T-cell (primary cell): ENCODE data around the gene PF4V1. TPM values are rescaled to one million over a fixed set of nuclear protein-coding genes. Genes with fewer than 3 reads are reported as not detected.

Experiments
- ATAC-seq, 4 experiments: fragments of 200-7000 bp in 3 of 4; fragments of 150-1000 bp in 1 of 4; cut with Tn5 transposase; replicated peaks in 1 of 4; 1 replicate in 3 of 4; 2 replicates in 1 of 4; pipeline ENCODE4 v1.10.0; 2021; ENCODE audit warnings: moderate library complexity in 3 of 4, mild to moderate bottlenecking in 2 of 4, moderate number of reproducible peaks in 1 of 4
- CTCF ChIA-PET, 2 donors: fragments of 300-600 bp; sonication (Branson Sonifier 250); formaldehyde crosslinking; loops; one replicate each; lab custom pipeline; 2022; ENCODE audit warnings: antibody characterized with exemption in 2 of 2; lab: Charles Lee
- POLR2A ChIA-PET, 2 donors: fragments of 300-600 bp; sonication (Branson Sonifier 250); formaldehyde crosslinking; loops; one replicate each; lab custom pipeline; 2022; ENCODE audit warnings: antibody characterized with exemption in 2 of 2; lab: Charles Lee
- DNase-seq, 35 experiments: peaks; one replicate each; pipeline versions ENCODE4 v3.0.0 to v3.0.0-alpha.2; 2013 to 2023
- H3K27ac ChIP-seq: one replicate; pipeline ENCODE4 v1.5.1; 2013; ENCODE audit warnings: low read length
- H3K27me3 ChIP-seq, 2 experiments: replicated peaks in 1 of 2; 1 replicate in 1 of 2; 2 replicates in 1 of 2; pipeline versions ENCODE4 v1.6.1 to v1.7.0; 2013; ENCODE audit warnings: low read length in 1 of 2, mixed read lengths in 1 of 2; ENCODE audit not compliant: control insufficient read depth in 2 of 2, insufficient read depth in 2 of 2; ENCODE audit errors: extremely low read depth in 1 of 2
- H3K36me3 ChIP-seq, 2 donors: 1 replicate in 1 of 2; 2 replicates in 1 of 2; pipeline versions ENCODE4 v1.6.1 to v1.7.0; 2013; ENCODE audit warnings: low read length in 1 of 2; ENCODE audit not compliant: control insufficient read depth in 2 of 2, insufficient read depth in 1 of 2; ENCODE audit errors: extremely low read depth in 1 of 2
- H3K4me1 ChIP-seq, 2 experiments: 1 replicate in 1 of 2; 2 replicates in 1 of 2; pipeline versions ENCODE4 v1.6.1 to v1.7.0; 2013; ENCODE audit warnings: low read length in 2 of 2, mixed read lengths in 1 of 2; ENCODE audit not compliant: insufficient read depth in 2 of 2, control insufficient read depth in 1 of 2; ENCODE audit errors: extremely low read depth in 1 of 2
- H3K4me3 ChIP-seq, 2 donors: 1 replicate in 1 of 2; 2 replicates in 1 of 2; pipeline versions ENCODE4 v1.5.1 to v1.7.0; 2013; ENCODE audit warnings: mild to moderate bottlenecking in 2 of 2, low read length in 1 of 2, moderate library complexity in 1 of 2; ENCODE audit not compliant: control insufficient read depth in 1 of 2; ENCODE audit errors: extremely low read depth in 1 of 2
- H3K9me3 ChIP-seq: 2 replicates; pipeline ENCODE4 v1.7.0; 2013
- H3K27ac Mint-ChIP-seq, 2 donors: one replicate each; pipeline ENCODE4 v1.8.0; 2020 to 2021; ENCODE audit warnings: mild to moderate bottlenecking in 2 of 2, mixed read lengths in 2 of 2
- H3K27me3 Mint-ChIP-seq, 2 donors: one replicate each; pipeline ENCODE4 v1.8.0; 2021 to 2022; ENCODE audit warnings: mixed read lengths in 2 of 2
- H3K36me3 Mint-ChIP-seq: one replicate; pipeline ENCODE4 v1.8.0; 2021; ENCODE audit warnings: mixed read lengths
- H3K4me1 Mint-ChIP-seq, 3 donors: one replicate each; pipeline ENCODE4 v1.8.0; 2020 to 2022; ENCODE audit warnings: mixed read lengths in 3 of 3, mild to moderate bottlenecking in 1 of 3
- H3K4me3 Mint-ChIP-seq, 3 donors: one replicate each; pipeline ENCODE4 v1.8.0; 2020 to 2022; ENCODE audit warnings: mild to moderate bottlenecking in 3 of 3, mixed read lengths in 3 of 3, moderate library complexity in 3 of 3
- H3K9me3 Mint-ChIP-seq, 3 donors: one replicate each; pipeline ENCODE4 v1.8.0; 2020 to 2022; ENCODE audit warnings: mixed read lengths in 3 of 3
- WGBS: methylation state at CpG from one replicate; pipeline ENCODE4 v1.1.5; 2013; ENCODE audit warnings: missing lambda C conversion rate; ENCODE audit not compliant: insufficient coverage; 5-methylcytosine and 5-hydroxymethylcytosine counted together
- total RNA-seq, 35 experiments: library from RNA in 6 of 35; stranded (reverse) in 6 of 35; fragments of 120-200 nt in 1 of 35; gene quantifications; one replicate each; pipeline versions ENCODE4 v1.2.1 to v1.2.4 and lab custom pipeline; 2013 to 2026

PF4V1 gene
- total RNA-seq, 5 donors from 2014 or later (not counting 1 experiment from before 2014, with no cell fraction given): 1.6 TPM; not detected in 4

GRCh38 chr4:73842696-73843095, 10.4 kb upstream of the PF4V1 start:
- POLR2A ChIA-PET: no interaction called here
- no peak overlapping the region for H3K27ac Mint-ChIP-seq

GRCh38 chr4:73843369-73843768, 9.7 kb upstream of the PF4V1 start:
- Mint-ChIP-seq H3K4me1 (no peaks in the 10 kb centered on the region), H3K27ac (no peak overlapping the region), H3K27me3 (peaks cover 0 to 9% of the 10 kb centered on the region in 2 donors), H3K4me3 (no peak overlapping the region), H3K36me3 (no peaks in the 10 kb centered on the region), H3K9me3 (no peaks in the 10 kb centered on the region)
- no peak for ATAC-seq
- H3K4me1 ChIP-seq: no peaks in the 10 kb centered on the region
- ChIA-PET POLR2A (no interaction called here), CTCF (no interaction called here)
- no peaks in the 10 kb centered on the region for H3K36me3 ChIP-seq
- H3K4me3 ChIP-seq: no peak overlapping the region
- no peaks in the 10 kb centered on the region for H3K9me3 ChIP-seq
- no peaks in the 10 kb centered on the region for H3K27me3 ChIP-seq
- H3K27ac ChIP-seq: no peak overlapping the region
- DNase-seq: no peak

More at GRCh38 chr4:73842696-73843095, 10.4 kb upstream of the PF4V1 start:
- Histone ChIP-seq H3K4me3 (no peak overlapping the region), H3K27me3 (no peaks in the 10 kb centered on the region), H3K9me3 (no peaks in the 10 kb centered on the region), H3K4me1 (no peaks in the 10 kb centered on the region), H3K27ac (no peak overlapping the region), H3K36me3 (no peaks in the 10 kb centered on the region)
- no peaks in the 10 kb centered on the region for H3K9me3 Mint-ChIP-seq
- no peaks in the 10 kb centered on the region for H3K4me1 Mint-ChIP-seq
- DNase-seq: no peak
- H3K36me3 Mint-ChIP-seq: no peaks in the 10 kb centered on the region
- ATAC-seq: no peak
- H3K27me3 Mint-ChIP-seq: peaks cover 0 to 4% of the 10 kb centered on the region in 2 donors
- CTCF ChIA-PET: no interaction called here
- no peak overlapping the region for H3K4me3 Mint-ChIP-seq

GRCh38 chr4:73844345-73844744, 8.8 kb upstream of the PF4V1 start:
- Histone ChIP-seq H3K9me3 (no peaks in the 10 kb centered on the region), H3K4me1 (no peaks in the 10 kb centered on the region), H3K36me3 (no peaks in the 10 kb centered on the region), H3K4me3 (no peak overlapping the region), H3K27me3 (no peaks in the 10 kb centered on the region), H3K27ac (no peak overlapping the region)
- ChIA-PET CTCF (no interaction called here), POLR2A (no interaction called here)
- Mint-ChIP-seq H3K27me3 (peaks cover 0 to 8% of the 10 kb centered on the region in 2 donors), H3K27ac (no peak overlapping the region), H3K4me1 (no peaks in the 10 kb centered on the region), H3K36me3 (no peaks in the 10 kb centered on the region), H3K9me3 (no peaks in the 10 kb centered on the region), H3K4me3 (no peak overlapping the region)
- ATAC-seq: no peak
- DNase-seq: no peak
- WGBS: no CpG with 5 or more reads among the region's 3 CpGs

GRCh38 chr4:73844806-73845205, 8.3 kb upstream of the PF4V1 start:
- H3K27ac ChIP-seq: no peak overlapping the region
- no peaks in the 10 kb centered on the region for H3K4me1 ChIP-seq
- Mint-ChIP-seq H3K36me3 (no peaks in the 10 kb centered on the region), H3K4me3 (no peak overlapping the region), H3K27me3 (peaks cover 0 to 5% of the 10 kb centered on the region in 2 donors), H3K27ac (no peak overlapping the region), H3K9me3 (no peaks in the 10 kb centered on the region), H3K4me1 (no peaks in the 10 kb centered on the region)
- no peak for ATAC-seq
- ChIA-PET POLR2A (no interaction called here), CTCF (no interaction called here)
- no peak overlapping the region for H3K4me3 ChIP-seq
- H3K27me3 ChIP-seq: no peaks in the 10 kb centered on the region
- no peaks in the 10 kb centered on the region for H3K36me3 ChIP-seq
- no peak for DNase-seq
- H3K9me3 ChIP-seq: no peaks in the 10 kb centered on the region
- no CpG with 5 or more reads among the region's 2 CpGs for WGBS

GRCh38 chr4:73847526-73848182, 5.4 kb upstream of the PF4V1 start:
- POLR2A ChIA-PET: interaction anchor here in 1 of 2 donors (0.6 kb wide), 1 partner anchor 244 kb away, joined by 3 read pairs; no protein-coding TSS in a partner anchor
- H3K27me3 Mint-ChIP-seq: peaks cover 2 to 5% of the 10 kb centered on the region in 2 donors
- CTCF ChIA-PET: interaction anchor here in 1 of 2 donors (0.7 kb wide), 1 partner anchor 12 kb away, joined by 3 read pairs; no protein-coding TSS in a partner anchor
- no peaks in the 10 kb centered on the region for H3K36me3 ChIP-seq
- no peaks in the 10 kb centered on the region for H3K27me3 ChIP-seq
- DNase-seq (no peak), ATAC-seq (no peak)
- H3K36me3 Mint-ChIP-seq: no peaks in the 10 kb centered on the region
- no peak overlapping the region for H3K27ac ChIP-seq
- no peak overlapping the region for H3K27ac Mint-ChIP-seq
- H3K9me3 Mint-ChIP-seq: no peaks in the 10 kb centered on the region
- H3K4me1 Mint-ChIP-seq: no peaks in the 10 kb centered on the region
- H3K4me3 ChIP-seq: no peak overlapping the region
- no peaks in the 10 kb centered on the region for H3K9me3 ChIP-seq
- 92% methylated on average over 1 of the region's 3 CpGs for WGBS
- no peak overlapping the region for H3K4me3 Mint-ChIP-seq
- H3K4me1 ChIP-seq: no peaks in the 10 kb centered on the region

- H3K4me3 ChIP-seq: no peak overlapping the region
- peaks cover 2 to 5% of the 10 kb centered on the region in 2 donors for H3K27me3 Mint-ChIP-seq
- no peaks in the 10 kb centered on the region for H3K9me3 ChIP-seq
- DNase-seq (no peak), ATAC-seq (no peak)
- no peaks in the 10 kb centered on the region for H3K36me3 Mint-ChIP-seq
- H3K4me1 ChIP-seq: no peaks in the 10 kb centered on the region
- H3K4me1 Mint-ChIP-seq: no peaks in the 10 kb centered on the region
- ChIA-PET POLR2A (interaction anchor here in 1 of 2 donors (0.6 kb wide), 1 partner anchor 244 kb away, joined by 3 read pairs; no protein-coding TSS in a partner anchor), CTCF (no interaction called here)
- H3K27ac Mint-ChIP-seq: no peak overlapping the region
- WGBS: no CpG with 5 or more reads among the region's 1 CpG
- no peaks in the 10 kb centered on the region for H3K9me3 Mint-ChIP-seq
- H3K36me3 ChIP-seq: no peaks in the 10 kb centered on the region
- no peak overlapping the region for H3K27ac ChIP-seq
- H3K27me3 ChIP-seq: no peaks in the 10 kb centered on the region
- H3K4me3 Mint-ChIP-seq: no peak overlapping the region
Observed at GRCh38 chr4:73848183-73848777, 4.8 kb upstream of the PF4V1 start.
